Measurements from ENCODE around the gene RABL3. TPM values are rescaled to one million over a fixed set of nuclear protein-coding genes. Genes with fewer than 3 reads are reported as not detected.

RABL3 gene
- total RNA-seq, 1 experiment from 2014 or later: 14.6 TPM

DNA sequence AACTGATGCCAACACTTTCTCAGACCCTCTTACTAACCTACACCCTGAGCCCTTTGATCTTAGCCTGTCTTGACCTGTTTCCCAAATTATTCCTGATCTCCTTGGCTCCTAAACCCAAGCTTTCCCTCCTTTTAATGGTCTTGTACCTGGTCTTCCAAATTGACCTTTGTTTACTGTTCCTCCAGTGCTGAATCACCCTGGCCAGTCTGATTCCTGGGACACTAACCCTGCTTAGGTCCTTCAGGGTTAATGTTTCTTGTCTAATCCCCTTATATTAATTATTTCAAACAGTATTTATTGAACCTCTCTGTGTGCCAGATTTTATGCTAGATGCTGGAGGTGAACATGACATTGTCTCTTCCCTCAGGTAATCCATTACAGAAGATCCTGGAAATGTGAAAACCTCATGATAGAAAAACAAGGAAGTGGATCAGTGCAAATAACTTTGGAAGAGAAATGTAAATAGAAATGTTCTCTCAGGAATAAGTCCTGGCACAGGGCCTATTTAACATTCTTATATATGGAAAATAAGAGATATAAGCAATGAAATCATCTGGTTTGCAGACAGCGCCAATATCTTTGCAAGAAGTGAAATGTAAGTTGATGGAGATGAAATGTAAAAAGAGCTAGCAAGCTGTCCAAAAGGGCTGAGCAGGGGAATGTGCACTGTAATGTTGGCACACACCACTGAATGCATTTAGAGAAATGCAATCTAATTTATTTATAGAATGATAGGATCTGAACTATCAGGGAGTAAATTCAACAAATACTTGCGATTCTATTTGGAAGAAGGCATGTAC is 81.0 kb downstream of the RABL3 start:
- no peak overlapping the region for H3K4me3 Mint-ChIP-seq (ENCODE audit: low read depth, unreplicated experiment)
- no TSS peak for BruUV-seq (replicated peaks)
- CTCF ChIA-PET: no interaction called here
- no peak for DNase-seq
- TF ChIP-seq, protein P1, sequence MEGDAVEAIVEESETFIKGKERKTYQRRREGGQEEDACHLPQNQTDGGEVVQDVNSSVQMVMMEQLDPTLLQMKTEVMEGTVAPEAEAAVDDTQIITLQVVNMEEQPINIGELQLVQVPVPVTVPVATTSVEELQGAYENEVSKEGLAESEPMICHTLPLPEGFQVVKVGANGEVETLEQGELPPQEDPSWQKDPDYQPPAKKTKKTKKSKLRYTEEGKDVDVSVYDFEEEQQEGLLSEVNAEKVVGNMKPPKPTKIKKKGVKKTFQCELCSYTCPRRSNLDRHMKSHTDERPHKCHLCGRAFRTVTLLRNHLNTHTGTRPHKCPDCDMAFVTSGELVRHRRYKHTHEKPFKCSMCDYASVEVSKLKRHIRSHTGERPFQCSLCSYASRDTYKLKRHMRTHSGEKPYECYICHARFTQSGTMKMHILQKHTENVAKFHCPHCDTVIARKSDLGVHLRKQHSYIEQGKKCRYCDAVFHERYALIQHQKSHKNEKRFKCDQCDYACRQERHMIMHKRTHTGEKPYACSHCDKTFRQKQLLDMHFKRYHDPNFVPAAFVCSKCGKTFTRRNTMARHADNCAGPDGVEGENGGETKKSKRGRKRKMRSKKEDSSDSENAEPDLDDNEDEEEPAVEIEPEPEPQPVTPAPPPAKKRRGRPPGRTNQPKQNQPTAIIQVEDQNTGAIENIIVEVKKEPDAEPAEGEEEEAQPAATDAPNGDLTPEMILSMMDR (IDR thresholded peaks at IDR 0.05; ENCODE audit: unreplicated experiment): no peak
- peaks cover 10% of the 10 kb centered on the region for H3K4me1 Mint-ChIP-seq (ENCODE audit: low read depth, unreplicated experiment)
- intact Hi-C loops (cut with micrococcal nuclease; ENCODE audit: unreplicated experiment): no loop called here
- H3K36me3 Mint-ChIP-seq (ENCODE audit: insufficient read depth, unreplicated experiment): no peaks in the 10 kb centered on the region
- no peaks in the 10 kb centered on the region for H3K27me3 Mint-ChIP-seq (ENCODE audit: unreplicated experiment)
- peaks cover 8% of the 10 kb centered on the region for H3K9me3 Mint-ChIP-seq (ENCODE audit: low read depth, unreplicated experiment)
- peak overlapping the region; percentile 5 for H3K27ac Mint-ChIP-seq (ENCODE audit: unreplicated experiment)

DNA sequence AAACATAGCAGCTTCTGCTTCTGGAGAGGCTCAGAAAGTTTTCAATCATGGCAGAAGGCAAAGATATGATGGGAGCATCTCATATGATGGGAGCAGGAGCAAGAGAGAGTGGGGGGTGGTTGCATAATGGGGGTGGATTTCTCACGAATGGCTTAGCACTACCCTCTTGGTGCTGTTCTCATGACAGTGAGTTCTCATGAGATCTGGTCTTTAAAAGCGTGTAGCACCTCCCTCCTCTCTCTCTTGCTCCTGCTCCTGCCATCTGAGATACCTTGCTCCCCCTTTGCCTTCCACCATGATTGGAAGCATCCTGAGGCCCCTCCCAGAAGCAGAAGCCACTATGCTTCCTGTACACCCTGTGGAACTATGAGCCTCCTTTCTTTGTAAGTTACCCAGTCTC is 82.5 kb downstream of the RABL3 start:
- peaks cover 10% of the 10 kb centered on the region for H3K4me1 Mint-ChIP-seq (ENCODE audit: low read depth, unreplicated experiment)
- CTCF ChIA-PET: no interaction called here

DNA sequence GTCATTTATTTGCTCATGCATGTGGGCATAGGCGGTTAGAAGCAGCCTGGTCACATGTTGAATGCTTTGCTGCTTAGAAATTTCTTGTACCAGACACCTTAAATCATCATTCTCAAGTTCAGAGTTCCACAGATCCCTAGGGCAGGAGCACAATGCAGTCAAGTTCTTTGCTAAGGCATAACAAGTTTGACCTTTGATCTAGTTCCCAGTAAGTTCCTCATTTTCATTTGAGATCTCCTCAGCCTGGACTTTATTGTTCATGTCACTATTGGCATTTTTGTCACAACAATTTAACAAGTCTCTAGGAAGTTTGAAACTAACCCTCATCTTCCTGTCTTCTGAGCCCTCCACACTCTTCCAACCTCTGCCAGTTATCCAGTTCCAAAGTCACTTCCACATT is 83.0 kb downstream of the RABL3 start:
- Mint-ChIP-seq H3K4me1 (ENCODE audit: low read depth, unreplicated experiment) (peaks cover 10% of the 10 kb centered on the region), H3K9me3 (ENCODE audit: low read depth, unreplicated experiment) (peaks cover 8% of the 10 kb centered on the region), H3K27me3 (ENCODE audit: unreplicated experiment) (no peaks in the 10 kb centered on the region), H3K4me3 (ENCODE audit: low read depth, unreplicated experiment) (no peak overlapping the region), H3K36me3 (ENCODE audit: insufficient read depth, unreplicated experiment) (no peaks in the 10 kb centered on the region), H3K27ac (ENCODE audit: unreplicated experiment) (no peak overlapping the region)
- intact Hi-C loops (cut with micrococcal nuclease; ENCODE audit: unreplicated experiment): no loop called here
- no TSS peak for BruUV-seq (replicated peaks)
- TF ChIP-seq, protein P1 (IDR thresholded peaks at IDR 0.05; ENCODE audit: unreplicated experiment): no peak
- CTCF ChIA-PET: no interaction called here
- DNase-seq: no peak

More for the DNA sequence above, 82.5 kb downstream of the RABL3 start:
- H3K36me3 Mint-ChIP-seq (ENCODE audit: insufficient read depth, unreplicated experiment): no peaks in the 10 kb centered on the region
- DNase-seq: no peak
- no peak overlapping the region for H3K4me3 Mint-ChIP-seq (ENCODE audit: low read depth, unreplicated experiment)
- H3K27me3 Mint-ChIP-seq (ENCODE audit: unreplicated experiment): no peaks in the 10 kb centered on the region
- H3K27ac Mint-ChIP-seq (ENCODE audit: unreplicated experiment): no peak overlapping the region
- TF ChIP-seq, protein P1 (IDR thresholded peaks at IDR 0.05; ENCODE audit: unreplicated experiment): no peak
- peaks cover 8% of the 10 kb centered on the region for H3K9me3 Mint-ChIP-seq (ENCODE audit: low read depth, unreplicated experiment)
- intact Hi-C loops (cut with micrococcal nuclease; ENCODE audit: unreplicated experiment): no loop called here
- no TSS peak for BruUV-seq (replicated peaks)

DNA sequence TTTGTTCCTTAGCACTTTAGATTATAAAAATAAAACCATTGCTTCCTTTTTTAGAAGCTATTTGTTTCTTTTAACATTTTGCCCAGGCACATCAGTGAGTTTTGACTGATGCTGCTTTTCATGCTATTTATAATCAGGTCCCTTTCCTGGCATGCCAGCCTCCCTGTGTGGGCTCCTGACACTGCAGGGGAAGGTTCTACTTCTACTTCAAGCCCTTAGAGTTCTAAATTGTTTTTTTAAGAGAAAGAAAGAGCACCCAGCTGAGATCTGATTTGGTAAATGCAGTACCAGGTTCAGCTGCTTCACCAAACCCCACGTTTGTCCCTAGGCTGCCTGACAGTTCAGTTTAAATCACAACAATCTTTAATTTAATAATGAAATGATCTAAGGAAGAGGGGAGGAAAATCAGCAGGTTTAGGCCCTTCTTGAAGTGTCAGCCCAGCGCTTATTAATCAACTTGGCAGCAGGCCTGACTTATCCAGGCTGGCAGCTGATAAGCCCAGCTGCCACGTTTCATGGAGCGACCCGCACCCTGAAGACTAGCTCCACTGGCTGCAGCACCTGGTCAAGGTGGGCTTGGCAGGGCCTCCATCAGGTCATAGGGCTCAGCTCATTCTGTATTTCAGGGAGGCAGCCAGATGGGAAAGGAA is 89.3 kb downstream of the RABL3 start:
- Mint-ChIP-seq H3K4me1 (ENCODE audit: low read depth, unreplicated experiment) (no peaks in the 10 kb centered on the region), H3K36me3 (ENCODE audit: insufficient read depth, unreplicated experiment) (no peaks in the 10 kb centered on the region), H3K9me3 (ENCODE audit: low read depth, unreplicated experiment) (peaks cover 2% of the 10 kb centered on the region), H3K27me3 (ENCODE audit: unreplicated experiment) (no peaks in the 10 kb centered on the region), H3K4me3 (ENCODE audit: low read depth, unreplicated experiment) (no peak overlapping the region), H3K27ac (ENCODE audit: unreplicated experiment) (no peak overlapping the region)
- no peak for DNase-seq
- no TSS peak for BruUV-seq (replicated peaks)
- TF ChIP-seq, protein P1 (IDR thresholded peaks at IDR 0.05; ENCODE audit: unreplicated experiment): no peak
- intact Hi-C loops (cut with micrococcal nuclease; ENCODE audit: unreplicated experiment): no loop called here
- CTCF ChIA-PET: no interaction called here

All from Calu3 (cell line).